ENCODE data around the gene STEAP2.

DNA sequence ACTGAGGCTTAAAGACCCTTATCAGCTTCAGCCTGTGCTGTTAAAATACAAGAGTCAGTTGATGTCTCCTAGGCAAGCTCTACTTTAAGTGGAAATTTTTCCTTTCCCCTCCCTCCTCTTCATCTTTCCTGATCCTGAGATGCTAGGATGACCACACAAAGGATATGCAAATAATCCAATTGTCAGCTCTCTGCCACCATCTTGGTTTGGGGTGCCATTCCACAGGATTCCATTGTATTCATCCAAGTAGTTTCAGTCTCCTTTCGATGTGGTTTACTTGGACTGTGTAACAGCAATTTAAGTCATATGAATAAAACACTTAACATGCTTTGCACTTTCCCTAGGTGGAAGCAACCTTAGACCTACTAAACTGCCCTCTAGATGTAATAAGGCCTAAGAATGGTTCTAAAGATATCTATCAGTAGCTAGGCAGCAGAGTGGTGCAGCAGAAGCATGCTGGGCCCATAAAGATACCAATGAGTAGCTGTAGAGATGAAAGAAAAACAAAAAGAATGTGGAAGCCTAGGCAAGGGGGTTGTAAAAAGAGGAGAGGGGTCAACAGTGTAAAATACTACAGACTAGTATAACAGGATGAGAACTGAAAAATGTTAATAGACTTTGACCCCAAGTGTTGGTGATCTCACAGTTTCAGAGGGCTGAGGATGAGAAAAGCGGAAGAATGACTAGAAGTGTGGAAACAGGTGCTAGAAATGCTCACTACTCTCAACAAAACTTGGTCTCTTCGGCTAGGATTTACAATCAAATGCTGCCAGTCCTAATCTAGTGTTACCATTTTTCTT lies 31.0 kb downstream of the STEAP2 start:
- TF ChIP-seq POLR2A (IDR thresholded peaks at IDR 0.05; ENCODE audit: low read length) = no peak
- TF ChIP-seq, protein P1, sequence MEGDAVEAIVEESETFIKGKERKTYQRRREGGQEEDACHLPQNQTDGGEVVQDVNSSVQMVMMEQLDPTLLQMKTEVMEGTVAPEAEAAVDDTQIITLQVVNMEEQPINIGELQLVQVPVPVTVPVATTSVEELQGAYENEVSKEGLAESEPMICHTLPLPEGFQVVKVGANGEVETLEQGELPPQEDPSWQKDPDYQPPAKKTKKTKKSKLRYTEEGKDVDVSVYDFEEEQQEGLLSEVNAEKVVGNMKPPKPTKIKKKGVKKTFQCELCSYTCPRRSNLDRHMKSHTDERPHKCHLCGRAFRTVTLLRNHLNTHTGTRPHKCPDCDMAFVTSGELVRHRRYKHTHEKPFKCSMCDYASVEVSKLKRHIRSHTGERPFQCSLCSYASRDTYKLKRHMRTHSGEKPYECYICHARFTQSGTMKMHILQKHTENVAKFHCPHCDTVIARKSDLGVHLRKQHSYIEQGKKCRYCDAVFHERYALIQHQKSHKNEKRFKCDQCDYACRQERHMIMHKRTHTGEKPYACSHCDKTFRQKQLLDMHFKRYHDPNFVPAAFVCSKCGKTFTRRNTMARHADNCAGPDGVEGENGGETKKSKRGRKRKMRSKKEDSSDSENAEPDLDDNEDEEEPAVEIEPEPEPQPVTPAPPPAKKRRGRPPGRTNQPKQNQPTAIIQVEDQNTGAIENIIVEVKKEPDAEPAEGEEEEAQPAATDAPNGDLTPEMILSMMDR (IDR thresholded peaks at IDR 0.05) = no peak
- TF ChIP-seq, protein P2, sequence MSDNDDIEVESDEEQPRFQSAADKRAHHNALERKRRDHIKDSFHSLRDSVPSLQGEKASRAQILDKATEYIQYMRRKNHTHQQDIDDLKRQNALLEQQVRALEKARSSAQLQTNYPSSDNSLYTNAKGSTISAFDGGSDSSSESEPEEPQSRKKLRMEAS (IDR thresholded peaks at IDR 0.05) = no peak
- TF ChIP-seq ZFP36 (IDR thresholded peaks at IDR 0.05; ENCODE audit: borderline replicate concordance, partially characterized antibody) = no peak
- TF ChIP-seq, protein P3, sequence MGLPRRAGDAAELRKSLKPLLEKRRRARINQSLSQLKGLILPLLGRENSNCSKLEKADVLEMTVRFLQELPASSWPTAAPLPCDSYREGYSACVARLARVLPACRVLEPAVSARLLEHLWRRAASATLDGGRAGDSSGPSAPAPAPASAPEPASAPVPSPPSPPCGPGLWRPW (IDR thresholded peaks at IDR 0.05) = no peak
- no peak for TF ChIP-seq SREBF2 (IDR thresholded peaks at IDR 0.05)
- no peak for TF ChIP-seq EP300 (IDR thresholded peaks at IDR 0.05)
- TF ChIP-seq CHD2 (IDR thresholded peaks at IDR 0.05; ENCODE audit: low read length, partially characterized antibody) = no peak
- no peak for TF ChIP-seq POLR2AphosphoS2 (conservative IDR thresholded peaks at IDR 0.05; ENCODE audit: low read length)
- no peak for TF ChIP-seq JUN (IDR thresholded peaks at IDR 0.05)
- TF ChIP-seq, protein P4, sequence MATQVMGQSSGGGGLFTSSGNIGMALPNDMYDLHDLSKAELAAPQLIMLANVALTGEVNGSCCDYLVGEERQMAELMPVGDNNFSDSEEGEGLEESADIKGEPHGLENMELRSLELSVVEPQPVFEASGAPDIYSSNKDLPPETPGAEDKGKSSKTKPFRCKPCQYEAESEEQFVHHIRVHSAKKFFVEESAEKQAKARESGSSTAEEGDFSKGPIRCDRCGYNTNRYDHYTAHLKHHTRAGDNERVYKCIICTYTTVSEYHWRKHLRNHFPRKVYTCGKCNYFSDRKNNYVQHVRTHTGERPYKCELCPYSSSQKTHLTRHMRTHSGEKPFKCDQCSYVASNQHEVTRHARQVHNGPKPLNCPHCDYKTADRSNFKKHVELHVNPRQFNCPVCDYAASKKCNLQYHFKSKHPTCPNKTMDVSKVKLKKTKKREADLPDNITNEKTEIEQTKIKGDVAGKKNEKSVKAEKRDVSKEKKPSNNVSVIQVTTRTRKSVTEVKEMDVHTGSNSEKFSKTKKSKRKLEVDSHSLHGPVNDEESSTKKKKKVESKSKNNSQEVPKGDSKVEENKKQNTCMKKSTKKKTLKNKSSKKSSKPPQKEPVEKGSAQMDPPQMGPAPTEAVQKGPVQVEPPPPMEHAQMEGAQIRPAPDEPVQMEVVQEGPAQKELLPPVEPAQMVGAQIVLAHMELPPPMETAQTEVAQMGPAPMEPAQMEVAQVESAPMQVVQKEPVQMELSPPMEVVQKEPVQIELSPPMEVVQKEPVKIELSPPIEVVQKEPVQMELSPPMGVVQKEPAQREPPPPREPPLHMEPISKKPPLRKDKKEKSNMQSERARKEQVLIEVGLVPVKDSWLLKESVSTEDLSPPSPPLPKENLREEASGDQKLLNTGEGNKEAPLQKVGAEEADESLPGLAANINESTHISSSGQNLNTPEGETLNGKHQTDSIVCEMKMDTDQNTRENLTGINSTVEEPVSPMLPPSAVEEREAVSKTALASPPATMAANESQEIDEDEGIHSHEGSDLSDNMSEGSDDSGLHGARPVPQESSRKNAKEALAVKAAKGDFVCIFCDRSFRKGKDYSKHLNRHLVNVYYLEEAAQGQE (IDR thresholded peaks at IDR 0.05) = no peak
- no peak for TF ChIP-seq CEBPB (IDR thresholded peaks at IDR 0.05)
- no peak for TF ChIP-seq MAZ (IDR thresholded peaks at IDR 0.05; ENCODE audit: borderline replicate concordance, low read depth, low read length)
